Measurements from ENCODE around the gene ABCC9. TPM values are rescaled to one million over a fixed set of nuclear protein-coding genes. Genes with fewer than 3 reads are reported as not detected.
"Not testable (repeated sequence)": the region's sequence is repeated elsewhere in the genome, so short reads cannot be mapped to it uniquely, and the experiment has no call there.

The ABCC9 gene
- total and polyA plus RNA-seq, 10 donors, result 0.42 to 21.8 (median 14.2) TPM

DNA sequence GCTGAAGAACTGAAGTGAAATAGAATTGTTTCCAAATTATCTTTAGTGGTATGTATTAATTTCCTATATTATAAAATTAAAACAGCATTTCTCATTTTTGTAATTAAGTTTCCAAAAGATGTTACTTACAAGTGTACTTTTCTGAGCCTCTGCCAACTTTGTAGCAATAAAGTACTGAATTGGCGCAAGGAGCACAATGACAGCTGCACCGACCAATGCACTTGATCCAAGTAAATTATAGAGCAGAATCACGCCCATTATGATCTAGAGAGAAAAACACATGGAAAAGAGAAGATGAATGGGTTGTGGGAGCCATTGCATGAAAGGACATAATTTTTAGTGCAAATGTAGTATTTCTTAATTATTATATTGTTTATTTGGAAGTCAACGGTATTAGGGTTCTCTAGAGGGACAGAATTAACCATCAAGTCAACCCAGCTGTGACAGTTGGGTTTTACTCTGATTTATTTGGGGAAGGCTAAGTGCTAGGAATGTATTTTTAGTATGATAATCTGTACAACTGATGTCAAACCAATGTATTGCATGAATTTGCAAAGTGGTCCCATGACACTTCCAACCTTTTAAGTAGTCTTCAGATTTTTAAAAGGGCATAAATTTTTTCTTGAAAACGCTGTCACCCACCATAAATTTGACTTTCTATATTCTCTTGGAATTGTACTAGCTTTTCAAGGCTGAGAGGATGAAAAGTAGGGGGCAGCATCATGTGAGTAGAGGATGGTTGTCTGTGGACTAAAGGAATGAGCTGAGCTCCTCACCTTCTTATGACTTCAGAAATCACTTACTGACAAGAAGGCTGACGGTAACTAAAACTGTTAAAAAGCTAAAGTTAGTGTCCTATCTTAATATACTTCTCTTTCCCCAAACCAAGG is 33.0 kb downstream of the ABCC9 start:
- no peaks in the 10 kb centered on the region for H3K4me1 ChIP-seq
- TF ChIP-seq, protein P1, sequence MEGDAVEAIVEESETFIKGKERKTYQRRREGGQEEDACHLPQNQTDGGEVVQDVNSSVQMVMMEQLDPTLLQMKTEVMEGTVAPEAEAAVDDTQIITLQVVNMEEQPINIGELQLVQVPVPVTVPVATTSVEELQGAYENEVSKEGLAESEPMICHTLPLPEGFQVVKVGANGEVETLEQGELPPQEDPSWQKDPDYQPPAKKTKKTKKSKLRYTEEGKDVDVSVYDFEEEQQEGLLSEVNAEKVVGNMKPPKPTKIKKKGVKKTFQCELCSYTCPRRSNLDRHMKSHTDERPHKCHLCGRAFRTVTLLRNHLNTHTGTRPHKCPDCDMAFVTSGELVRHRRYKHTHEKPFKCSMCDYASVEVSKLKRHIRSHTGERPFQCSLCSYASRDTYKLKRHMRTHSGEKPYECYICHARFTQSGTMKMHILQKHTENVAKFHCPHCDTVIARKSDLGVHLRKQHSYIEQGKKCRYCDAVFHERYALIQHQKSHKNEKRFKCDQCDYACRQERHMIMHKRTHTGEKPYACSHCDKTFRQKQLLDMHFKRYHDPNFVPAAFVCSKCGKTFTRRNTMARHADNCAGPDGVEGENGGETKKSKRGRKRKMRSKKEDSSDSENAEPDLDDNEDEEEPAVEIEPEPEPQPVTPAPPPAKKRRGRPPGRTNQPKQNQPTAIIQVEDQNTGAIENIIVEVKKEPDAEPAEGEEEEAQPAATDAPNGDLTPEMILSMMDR (IDR thresholded peaks at IDR 0.05 in 8 of 11, conservative IDR thresholded peaks at IDR 0.05 in 3 of 11), result no peak
- no peak for TF ChIP-seq POLR2AphosphoS5 (IDR thresholded peaks at IDR 0.05)
- no peak for TF ChIP-seq POLR2A (IDR thresholded peaks at IDR 0.05)
- no peak overlapping the region for H3K27ac ChIP-seq
- H3K27me3 ChIP-seq (replicated peaks in 1 of 7), result no peaks in the 10 kb centered on the region
- no peaks in the 10 kb centered on the region for H3K36me3 ChIP-seq
- DNase-seq, result no peak
- H3K9me3 ChIP-seq, result peaks cover 0 to 8% (median 0%) of the 10 kb centered on the region in 8 donors
- no peak overlapping the region for H3K4me3 ChIP-seq
- 80 to 87% (median 81%) methylated on average over 6 of the region's 6 CpGs for WGBS, 5 donors
- intact Hi-C loops (cut with DNase I; ENCODE audit: low total_unique reads), result no loop called here

DNA sequence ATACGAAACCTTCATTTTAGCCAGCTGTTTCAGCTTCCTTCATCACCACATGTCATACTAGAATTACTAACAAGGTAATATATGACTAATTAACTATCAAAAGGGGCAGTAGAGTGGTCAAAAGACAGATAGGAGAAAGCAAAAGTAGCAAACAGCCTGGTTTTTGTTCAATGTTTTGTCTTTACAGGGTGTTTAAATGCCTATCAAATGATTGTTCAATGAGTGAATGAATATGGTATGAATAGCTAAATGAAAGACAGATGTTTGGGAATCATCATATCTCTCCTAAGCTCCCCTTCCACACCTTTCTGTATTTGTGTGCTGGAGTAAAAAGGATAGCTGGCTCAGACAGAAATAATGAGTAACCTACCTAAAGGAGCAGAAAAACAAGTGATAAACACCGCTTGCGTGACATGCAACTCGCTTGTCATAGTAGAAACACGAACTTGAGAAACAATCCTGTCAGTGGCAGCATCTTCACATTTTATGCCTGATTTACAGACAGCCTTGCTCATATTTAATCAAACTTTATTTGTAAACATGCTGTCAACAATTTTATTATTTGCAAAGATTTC is 34.2 kb downstream of the ABCC9 start:
- no peak overlapping the region for H3K4me3 ChIP-seq
- H3K27ac ChIP-seq, result no peak overlapping the region
- WGBS, 5 donors, result 85 to 93% (median 88%) methylated on average over 5 of the region's 5 CpGs
- peaks cover 0 to 8% (median 0%) of the 10 kb centered on the region in 8 donors for H3K9me3 ChIP-seq
- H3K36me3 ChIP-seq, result no peaks in the 10 kb centered on the region
- H3K4me1 ChIP-seq, result no peaks in the 10 kb centered on the region
- DNase-seq, result no peak
- TF ChIP-seq POLR2AphosphoS5 (IDR thresholded peaks at IDR 0.05) (no peak), POLR2A (IDR thresholded peaks at IDR 0.05) (no peak)
- TF ChIP-seq, protein P1 (IDR thresholded peaks at IDR 0.05 in 8 of 11, conservative IDR thresholded peaks at IDR 0.05 in 3 of 11), result no peak
- no peaks in the 10 kb centered on the region for H3K27me3 ChIP-seq (replicated peaks in 1 of 7)
- intact Hi-C loops (cut with DNase I; ENCODE audit: low total_unique reads), result no loop called here

DNA sequence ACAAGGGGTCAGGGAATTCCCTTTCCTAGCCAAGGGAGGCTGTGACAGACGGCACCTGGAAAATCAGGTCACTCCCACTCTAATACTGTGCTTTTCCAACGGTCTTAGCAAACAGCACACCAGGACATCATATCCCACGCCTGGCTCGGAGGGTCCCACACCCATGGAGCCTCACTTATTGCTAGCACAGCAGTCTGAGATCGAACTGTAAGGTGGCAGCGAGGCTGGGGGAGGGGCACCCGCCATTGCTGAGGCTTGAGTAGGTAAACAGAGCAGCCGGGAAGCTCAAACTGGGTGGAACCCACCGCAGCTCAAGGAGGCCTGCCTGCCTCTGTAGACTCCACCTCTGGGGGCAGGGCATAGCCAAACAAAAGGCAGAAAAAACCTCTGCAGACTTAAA is 41.7 kb downstream of the ABCC9 start:
- intact Hi-C loops (cut with DNase I; ENCODE audit: low total_unique reads); H3K27ac ChIP-seq; DNase-seq; H3K4me1 ChIP-seq; H3K27me3 ChIP-seq (replicated peaks in 1 of 7); H3K36me3 ChIP-seq; H3K4me3 ChIP-seq; H3K9me3 ChIP-seq: not testable (repeated sequence)
- WGBS, 5 donors, result 72 to 81% (median 78%) methylated on average over 6 to 9 of the region's 9 CpGs

DNA sequence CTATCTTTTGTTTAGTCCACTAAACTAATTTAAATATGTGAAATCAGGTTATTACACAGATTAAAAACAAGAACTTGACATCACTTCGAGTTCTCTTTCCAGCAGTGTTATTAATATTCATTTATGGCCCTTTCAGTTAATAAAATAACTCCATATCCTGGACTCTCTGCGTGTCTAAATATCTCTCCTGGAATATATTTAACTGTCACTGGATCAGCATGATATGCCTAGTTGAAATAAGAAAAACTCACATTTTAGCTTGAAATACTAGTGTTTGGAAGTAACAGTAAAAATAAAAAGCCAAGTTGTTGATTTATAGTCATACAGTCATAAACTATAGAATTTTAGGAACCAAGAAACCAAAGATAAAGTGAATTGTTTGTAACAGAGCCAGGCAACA is 45.6 kb downstream of the ABCC9 start:
- 73 to 81% (median 79%) methylated on average over 2 of the region's 2 CpGs for WGBS, 5 donors
- no peaks in the 10 kb centered on the region for H3K36me3 ChIP-seq
- no peaks in the 10 kb centered on the region for H3K4me1 ChIP-seq
- no peak for TF ChIP-seq POLR2A (IDR thresholded peaks at IDR 0.05)
- TF ChIP-seq POLR2AphosphoS5 (IDR thresholded peaks at IDR 0.05), result no peak
- TF ChIP-seq, protein P1 (IDR thresholded peaks at IDR 0.05 in 8 of 11, conservative IDR thresholded peaks at IDR 0.05 in 3 of 11), result no peak
- no peak for DNase-seq
- H3K4me3 ChIP-seq, result no peak overlapping the region
- H3K27ac ChIP-seq, result no peak overlapping the region
- intact Hi-C loops (cut with DNase I; ENCODE audit: low total_unique reads), result no loop called here
- peaks cover 0 to 8% (median 0%) of the 10 kb centered on the region in 8 donors for H3K9me3 ChIP-seq
- H3K27me3 ChIP-seq (replicated peaks in 1 of 7), result no peaks in the 10 kb centered on the region

Measured in spleen (tissue), 11 donors.